Measurements from ENCODE around the gene SCARB1.

The SCARB1 gene

GRCh38 chr12:124861898-124862676, 1.6 kb downstream of the SCARB1 start:
- no peak for DNase-seq

DNA sequence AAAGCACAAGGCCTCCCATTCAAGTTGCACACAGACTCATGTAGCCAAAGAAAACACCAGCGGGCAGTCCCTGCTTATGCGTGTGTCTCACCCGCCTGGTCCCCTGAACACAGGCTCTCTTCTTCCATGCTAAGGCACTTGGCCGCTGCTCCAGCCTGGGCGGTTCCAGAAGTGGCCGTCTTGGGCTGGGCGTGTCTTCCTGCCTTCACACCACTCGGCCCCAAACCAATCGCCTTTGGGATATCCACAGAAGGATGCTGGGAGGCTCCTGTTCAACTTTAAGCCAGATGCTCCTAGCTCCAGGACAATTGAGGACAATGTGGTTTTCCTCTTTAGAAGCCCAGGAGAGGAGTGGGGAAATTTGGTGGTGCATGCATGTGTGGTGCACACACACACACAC, 2.2 kb downstream of the SCARB1 start:
- DNase-seq: no peak

- no peak for DNase-seq
Measured at GRCh38 chr12:124857921-124858461, 5.7 kb downstream of the SCARB1 start.

DNA sequence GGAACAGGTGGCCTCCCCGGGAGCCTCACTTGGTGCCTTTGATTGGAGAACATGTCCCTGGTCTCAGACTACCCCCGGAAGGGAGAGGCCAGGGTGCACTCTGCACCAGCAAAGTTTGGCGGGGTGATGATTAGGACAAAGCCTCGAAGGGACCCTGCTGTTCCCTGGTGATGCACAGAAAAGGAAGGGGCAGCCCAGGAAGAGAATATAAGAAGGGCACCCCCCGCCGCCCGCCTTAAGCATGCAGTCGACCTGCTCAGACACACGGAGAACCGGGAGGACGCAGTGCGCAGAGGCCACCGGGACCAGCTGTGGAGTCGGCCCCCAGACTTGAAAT, 6.9 kb downstream of the SCARB1 start:
- DNase-seq: no peak

DNA sequence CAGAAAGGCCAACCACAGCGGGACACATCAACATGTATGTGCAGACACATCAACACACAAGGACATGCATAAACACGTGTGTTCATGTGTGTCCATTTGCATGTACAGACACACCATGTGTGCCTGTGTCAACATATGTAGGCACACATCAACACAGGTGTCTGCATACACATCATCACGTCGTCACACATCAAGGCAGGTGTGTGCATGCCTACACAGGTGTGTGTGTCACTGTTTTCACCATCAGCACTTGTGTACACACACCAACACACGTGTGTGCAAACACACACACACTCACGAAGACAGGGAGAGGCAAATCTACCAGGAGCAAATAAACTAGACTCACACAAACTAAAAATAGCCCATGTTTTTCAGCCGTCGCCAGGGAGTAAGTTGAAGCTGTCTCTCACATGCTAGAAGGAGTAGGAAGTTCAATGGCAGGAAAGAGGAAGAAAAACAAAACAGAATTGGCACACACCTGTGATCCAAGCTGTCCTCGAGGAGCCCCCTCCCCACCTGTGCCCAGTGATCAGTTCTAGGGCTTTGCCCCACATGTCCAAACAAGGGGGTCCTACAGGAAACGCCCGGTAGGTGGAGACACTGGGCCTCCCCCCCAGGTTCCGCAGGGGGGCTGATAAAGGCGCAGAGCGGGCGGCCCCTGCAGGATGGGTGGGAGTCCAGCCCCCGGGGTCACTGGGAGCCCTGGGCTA, 7.4 kb downstream of the SCARB1 start:
- DNase-seq: no peak

DNA sequence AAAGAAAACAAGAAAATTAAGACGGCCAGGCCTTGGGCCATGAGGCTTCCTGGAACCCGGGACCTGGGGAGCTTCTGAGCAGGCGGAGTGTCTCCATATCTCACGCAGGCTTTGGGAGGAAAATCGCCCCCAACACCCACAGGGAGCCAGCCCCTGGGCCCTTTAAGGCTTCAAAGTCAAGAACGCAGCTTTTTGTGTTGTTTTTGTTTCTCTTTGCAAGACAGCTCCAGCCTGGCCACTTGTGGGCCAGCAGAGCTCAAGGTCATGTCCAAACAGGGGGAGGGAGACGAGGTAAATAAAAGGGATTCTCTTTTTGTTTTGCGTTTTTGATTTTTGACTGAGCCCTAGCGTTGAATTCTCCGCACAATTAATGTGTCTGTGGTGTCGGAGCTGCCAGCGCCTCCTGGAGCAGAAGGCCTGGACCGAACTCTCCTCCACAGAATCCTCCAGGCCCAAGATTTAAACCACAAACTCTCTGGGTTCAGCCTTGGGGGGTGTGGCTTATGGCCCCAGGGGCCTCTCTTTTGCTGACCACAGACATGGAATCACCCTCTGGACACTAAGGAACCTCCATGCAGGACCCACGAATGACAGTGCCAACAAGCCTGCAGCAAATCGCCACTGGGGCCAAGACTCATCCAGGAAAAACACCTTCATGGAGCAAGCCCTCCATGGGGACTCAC, 8.2 kb downstream of the SCARB1 start:
- no peak for DNase-seq

- no peak for DNase-seq
Measured at GRCh38 chr12:124854637-124855184, 9.0 kb downstream of the SCARB1 start.

DNA sequence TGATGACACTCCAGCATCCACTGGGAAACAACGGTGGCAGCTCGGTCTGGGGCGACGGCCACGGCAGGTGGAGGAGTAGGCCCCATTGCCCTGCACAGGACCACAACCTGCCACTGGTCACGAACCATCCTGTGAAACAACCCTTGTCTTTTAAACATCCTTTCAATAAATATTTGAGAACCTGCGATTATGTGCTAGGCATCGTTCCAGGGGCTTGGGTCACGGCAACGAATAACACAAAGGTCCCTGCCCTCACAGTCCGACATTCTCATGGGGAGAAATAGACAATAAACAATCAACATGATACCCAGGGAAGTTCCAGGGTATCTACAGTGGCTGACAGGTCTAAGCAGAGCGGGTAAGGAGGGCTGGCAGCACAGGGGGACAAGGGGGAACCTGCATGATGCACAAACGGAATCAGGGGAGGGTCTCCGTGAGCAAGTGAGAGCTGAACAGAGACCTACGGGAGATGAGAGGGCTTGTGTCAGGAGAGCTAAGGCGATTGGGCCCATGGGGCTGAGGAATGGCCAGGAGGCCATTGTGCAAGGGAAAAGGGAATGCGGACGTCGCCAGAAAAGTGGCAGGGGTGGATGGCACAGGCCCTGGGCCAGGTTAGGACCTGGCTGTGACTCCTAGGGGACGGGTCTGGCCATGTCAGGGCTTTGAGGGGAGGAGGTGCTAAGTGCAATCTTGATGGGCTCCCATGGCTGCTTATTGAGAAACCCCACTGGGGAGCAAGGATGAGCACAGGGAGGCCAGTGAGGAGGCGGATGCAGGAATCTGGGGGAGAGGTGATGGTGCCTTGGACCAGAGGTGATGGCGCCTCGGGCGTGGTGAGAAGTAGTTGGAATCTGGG, 9.7 kb downstream of the SCARB1 start:
- no peak for DNase-seq

- no peak for DNase-seq
Measured at GRCh38 chr12:124852911-124853427, 10.7 kb downstream of the SCARB1 start.

GRCh38 chr12:124852329-124852831, 11.3 kb downstream of the SCARB1 start:
- no peak for DNase-seq

DNA sequence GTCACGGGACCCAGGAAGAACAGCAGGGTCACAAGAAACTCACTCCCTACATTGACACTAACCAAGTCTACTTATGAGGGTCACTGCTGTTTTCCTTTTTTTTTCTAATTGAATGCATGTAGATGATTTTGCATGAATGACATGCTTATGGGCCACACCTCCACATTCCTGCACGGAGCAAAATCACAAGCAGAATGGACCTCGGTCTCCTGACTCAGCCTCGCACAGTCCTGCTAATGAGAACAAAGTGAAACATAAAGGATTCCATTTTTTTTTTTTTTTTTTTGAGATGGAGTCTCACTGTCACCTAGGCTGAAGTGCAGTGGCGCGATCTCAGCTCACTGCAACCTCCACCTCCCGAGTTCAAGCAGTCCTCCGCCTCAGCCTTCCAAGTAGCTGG, 12.3 kb downstream of the SCARB1 start:
- no peak for DNase-seq

- no peak for DNase-seq
Measured at GRCh38 chr12:124849382-124849781, 14.3 kb downstream of the SCARB1 start.

DNA sequence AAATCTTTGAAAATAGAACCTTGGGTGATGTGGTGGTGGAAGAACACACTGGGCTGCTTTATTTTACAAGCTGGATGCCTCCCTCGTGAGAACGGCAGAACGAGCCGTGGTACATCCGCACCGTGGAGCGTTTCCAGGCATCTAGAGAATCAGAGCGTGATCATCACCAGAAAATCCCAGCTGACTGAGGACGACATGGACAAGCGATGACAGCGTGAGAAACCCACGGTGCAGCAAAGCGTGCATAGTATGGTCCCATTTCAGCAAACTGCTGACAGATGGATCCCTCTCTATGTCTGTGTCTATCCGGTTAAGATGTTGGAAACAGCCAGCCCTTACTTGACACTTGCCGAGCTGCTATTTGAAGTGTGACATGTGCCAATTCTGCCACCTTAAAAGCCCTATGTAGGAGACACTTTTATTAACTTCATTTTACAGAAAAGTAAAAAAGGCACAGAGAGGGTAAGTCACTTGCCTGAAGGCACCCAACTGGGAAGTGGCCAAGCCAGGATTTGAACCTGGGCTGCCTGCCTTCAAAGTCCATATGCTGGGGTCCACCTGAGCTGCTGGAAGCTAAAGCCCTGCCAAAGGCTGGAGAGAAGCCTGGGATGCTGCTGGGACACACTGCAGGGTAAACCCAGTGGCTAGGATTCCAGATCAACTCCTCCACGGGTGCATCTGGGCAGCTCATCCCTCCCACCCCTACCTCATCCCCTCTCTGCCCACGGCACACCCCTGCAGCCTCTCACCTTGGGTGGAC, 14.9 kb downstream of the SCARB1 start:
- no peak for DNase-seq

GRCh38 chr12:124847113-124848074, 16.3 kb downstream of the SCARB1 start:
- no peak for DNase-seq

DNA sequence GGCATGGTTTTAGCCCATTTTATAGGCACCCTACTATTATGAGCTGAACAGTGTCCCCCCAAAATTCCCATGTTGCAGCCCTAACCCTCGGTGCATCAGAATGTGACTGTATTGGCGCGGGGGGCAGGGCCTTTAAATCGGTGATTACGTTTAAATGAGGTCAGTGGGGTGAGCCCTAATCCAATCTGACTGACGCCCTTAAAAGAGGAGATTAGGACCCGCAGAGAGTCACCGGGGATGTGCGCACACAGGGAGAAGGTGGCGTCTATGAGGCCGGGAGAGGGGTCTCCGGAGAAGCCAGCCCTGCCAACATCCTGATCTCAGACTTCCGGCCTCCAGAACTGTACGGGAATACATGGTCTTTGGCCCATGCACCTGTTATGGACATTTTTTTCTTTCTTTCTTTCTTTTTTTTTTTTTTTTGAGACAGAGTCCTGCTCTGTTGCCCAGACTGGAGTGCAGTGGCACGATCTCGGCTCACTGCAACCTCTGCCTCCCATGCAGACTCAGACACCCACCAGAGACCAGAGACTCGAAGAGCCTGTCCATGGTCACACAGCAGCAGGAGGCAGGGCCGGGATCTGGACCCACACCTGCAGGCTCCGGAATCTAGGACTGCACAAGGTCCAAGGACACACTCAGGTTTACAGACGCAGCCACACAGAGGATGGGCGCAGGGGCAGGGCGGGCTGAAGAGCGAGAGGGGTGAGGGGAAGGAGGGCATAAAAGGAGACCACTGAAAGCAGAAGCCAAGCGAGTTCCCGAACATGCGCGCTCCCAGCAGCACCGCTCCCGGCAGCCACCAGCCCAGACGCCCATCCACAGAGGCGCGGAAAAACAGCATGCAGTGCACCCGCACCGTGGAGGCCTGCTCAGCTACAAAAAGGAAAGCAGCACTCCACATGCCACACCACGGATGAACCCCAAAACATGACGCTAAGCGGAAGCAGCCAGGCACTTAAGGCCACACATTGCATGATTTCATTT, 19.0 kb downstream of the SCARB1 start:
- DNase-seq: no peak

DNA sequence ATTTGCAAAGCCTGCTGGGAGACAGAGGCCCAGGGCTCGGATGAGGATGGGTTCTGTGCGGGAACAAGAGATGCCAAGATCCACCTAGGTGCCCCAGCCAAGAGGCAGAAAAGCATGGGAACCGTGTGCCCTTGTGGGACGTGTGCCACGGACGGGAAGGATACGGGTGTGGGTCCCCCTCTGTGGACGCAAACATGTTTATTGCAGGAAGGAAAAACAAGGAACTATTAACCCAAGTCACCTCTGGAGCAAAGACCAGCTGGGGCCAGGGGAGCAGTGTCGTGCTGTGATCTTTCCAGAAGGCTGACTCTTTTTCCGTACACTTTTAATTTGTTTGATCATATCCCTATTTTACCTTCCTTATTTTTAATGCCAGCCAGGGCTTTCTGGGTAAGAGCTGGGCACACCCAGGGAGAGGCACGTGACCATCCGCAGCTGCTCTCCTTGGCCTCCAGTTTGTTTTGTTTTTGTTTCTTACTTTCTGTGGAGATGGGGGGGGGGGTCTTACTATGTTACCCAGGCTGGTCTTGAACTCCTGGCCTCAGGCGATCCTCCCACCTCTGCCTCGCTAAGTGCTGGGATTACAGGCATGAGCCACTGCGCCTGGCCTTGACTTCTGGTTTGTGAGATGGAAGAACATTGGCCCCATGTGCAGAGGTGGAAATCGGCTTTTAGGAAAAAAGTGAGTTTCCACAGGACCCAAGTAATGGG, 20.7 kb downstream of the SCARB1 start:
- no peak for DNase-seq

DNA sequence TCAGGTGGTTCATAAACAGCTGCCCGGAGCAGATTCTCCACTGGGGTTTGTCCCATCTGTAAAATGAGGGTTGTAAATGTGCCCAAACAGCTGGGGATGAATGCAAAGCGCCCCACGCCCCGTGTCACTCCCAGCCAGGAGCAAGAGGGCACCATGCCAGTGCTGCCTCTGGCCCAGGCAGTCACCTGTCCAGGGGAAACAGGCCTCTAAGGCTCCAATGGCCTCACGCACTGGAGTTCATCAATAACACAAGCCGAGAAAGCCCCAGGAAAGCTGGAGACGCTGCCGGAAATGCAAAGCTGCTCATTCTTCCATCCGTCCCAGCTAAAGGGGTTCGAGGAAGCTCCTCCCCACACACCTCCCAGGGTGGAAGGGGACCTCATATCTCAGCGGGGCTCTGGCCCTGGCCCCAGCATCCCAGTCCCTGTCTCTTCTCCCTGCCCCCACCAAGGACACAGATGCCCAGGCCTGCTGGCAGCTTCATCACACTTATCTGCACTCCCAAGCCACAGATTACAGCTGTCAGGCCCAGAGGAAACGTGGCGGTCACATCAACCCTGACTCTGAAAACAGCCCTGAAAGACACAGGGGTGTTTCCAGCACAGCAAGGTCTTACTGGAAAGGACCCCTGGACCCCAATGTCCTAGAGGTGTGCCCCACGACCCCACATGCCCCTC, 21.5 kb downstream of the SCARB1 start:
- no peak for DNase-seq
